Ishikawa (cell line): ENCODE data around the gene ZNF366.

Source experiments
- CEBPB ChIP-seq: IDR thresholded peaks from 2 replicates; pipeline ENCODE4 v1.6.1; 2012
- EP300 ChIP-seq: IDR thresholded peaks from 2 replicates; pipeline ENCODE4 v1.6.1; 2012; ENCODE audit warnings: borderline replicate concordance
- RAD21 ChIP-seq: IDR thresholded peaks from 2 replicates; pipeline ENCODE4 v1.6.1; 2012; ENCODE audit warnings: low read depth
- TEAD4 ChIP-seq: IDR thresholded peaks from 2 replicates; pipeline ENCODE4 v1.6.1; 2012
- YY1 ChIP-seq: IDR thresholded peaks from 2 replicates; pipeline ENCODE4 v1.6.1; 2012; ENCODE audit warnings: low read depth
- ZBTB7A ChIP-seq: IDR thresholded peaks from 2 replicates; pipeline ENCODE4 v1.6.1; 2012; ENCODE audit warnings: low read depth
- TF ChIP-seq, protein P1 (sequence below): IDR thresholded peaks from 2 replicates; pipeline ENCODE4 v1.6.1; 2012
- TF ChIP-seq, protein P2 (sequence below): IDR thresholded peaks from 2 replicates; pipeline ENCODE4 v1.6.1; 2012; ENCODE audit warnings: low read depth, mild to moderate bottlenecking

DNA sequence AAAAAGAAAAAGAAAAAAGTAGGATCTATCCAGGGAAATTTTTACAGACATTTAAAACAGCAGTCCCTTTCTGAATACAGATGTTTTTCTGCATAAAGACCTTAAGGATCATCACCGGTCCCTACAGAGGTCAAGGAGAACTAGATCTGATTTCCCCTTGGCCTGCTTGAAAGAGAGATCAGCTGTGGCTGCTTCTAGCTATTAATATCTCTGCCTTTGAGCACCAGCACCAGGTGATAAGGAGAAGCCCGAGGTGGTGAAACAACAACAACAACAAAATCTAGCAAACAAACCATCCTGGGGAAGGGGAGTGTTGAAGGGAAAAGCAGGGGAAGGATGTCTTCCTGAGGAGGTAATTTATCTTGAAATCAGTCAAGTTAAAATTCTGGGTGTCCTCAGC lies 42.1 kb downstream of the ZNF366 start:
- TF ChIP-seq, protein P1, sequence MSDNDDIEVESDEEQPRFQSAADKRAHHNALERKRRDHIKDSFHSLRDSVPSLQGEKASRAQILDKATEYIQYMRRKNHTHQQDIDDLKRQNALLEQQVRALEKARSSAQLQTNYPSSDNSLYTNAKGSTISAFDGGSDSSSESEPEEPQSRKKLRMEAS = no peak
- no peak for TF ChIP-seq CEBPB
- no peak for TF ChIP-seq EP300
- TF ChIP-seq YY1 = no peak
- TF ChIP-seq ZBTB7A = no peak
- TF ChIP-seq, protein P2, sequence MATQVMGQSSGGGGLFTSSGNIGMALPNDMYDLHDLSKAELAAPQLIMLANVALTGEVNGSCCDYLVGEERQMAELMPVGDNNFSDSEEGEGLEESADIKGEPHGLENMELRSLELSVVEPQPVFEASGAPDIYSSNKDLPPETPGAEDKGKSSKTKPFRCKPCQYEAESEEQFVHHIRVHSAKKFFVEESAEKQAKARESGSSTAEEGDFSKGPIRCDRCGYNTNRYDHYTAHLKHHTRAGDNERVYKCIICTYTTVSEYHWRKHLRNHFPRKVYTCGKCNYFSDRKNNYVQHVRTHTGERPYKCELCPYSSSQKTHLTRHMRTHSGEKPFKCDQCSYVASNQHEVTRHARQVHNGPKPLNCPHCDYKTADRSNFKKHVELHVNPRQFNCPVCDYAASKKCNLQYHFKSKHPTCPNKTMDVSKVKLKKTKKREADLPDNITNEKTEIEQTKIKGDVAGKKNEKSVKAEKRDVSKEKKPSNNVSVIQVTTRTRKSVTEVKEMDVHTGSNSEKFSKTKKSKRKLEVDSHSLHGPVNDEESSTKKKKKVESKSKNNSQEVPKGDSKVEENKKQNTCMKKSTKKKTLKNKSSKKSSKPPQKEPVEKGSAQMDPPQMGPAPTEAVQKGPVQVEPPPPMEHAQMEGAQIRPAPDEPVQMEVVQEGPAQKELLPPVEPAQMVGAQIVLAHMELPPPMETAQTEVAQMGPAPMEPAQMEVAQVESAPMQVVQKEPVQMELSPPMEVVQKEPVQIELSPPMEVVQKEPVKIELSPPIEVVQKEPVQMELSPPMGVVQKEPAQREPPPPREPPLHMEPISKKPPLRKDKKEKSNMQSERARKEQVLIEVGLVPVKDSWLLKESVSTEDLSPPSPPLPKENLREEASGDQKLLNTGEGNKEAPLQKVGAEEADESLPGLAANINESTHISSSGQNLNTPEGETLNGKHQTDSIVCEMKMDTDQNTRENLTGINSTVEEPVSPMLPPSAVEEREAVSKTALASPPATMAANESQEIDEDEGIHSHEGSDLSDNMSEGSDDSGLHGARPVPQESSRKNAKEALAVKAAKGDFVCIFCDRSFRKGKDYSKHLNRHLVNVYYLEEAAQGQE = no peak
- TF ChIP-seq RAD21 = no peak
- no peak for TF ChIP-seq TEAD4
